CD8-positive, alpha-beta memory T cell (primary cell): Measurements from ENCODE around the gene RETREG1. TPM values are rescaled to one million over a fixed set of nuclear protein-coding genes. Genes with fewer than 3 reads are reported as not detected.

Source experiments
- CTCF ChIA-PET: fragments of 350-600 bp; sonication (Branson Sonifier 250); formaldehyde crosslinking; loops from one replicate; lab custom pipeline; 2021; ENCODE audit warnings: antibody characterized with exemption; lab: Charles Lee
- POLR2A ChIA-PET: fragments of 350-600 bp; sonication (Branson Sonifier 250); formaldehyde crosslinking; loops from one replicate; lab custom pipeline; 2021; ENCODE audit warnings: antibody characterized with exemption; lab: Charles Lee
- DNase-seq, 5 donors: peaks; one replicate each; pipeline versions ENCODE4 v3.0.0 to v3.0.0-alpha.2; 2020 to 2022; ENCODE audit warnings: mixed read lengths in 1 of 5
- H3K27ac ChIP-seq: one replicate; pipeline ENCODE4 v1.7.0; 2013; ENCODE audit warnings: low read depth, mild to moderate bottlenecking, low read length, moderate library complexity
- H3K27me3 ChIP-seq: 2 replicates; pipeline ENCODE4 v1.7.0; 2013; ENCODE audit warnings: low read length, mild to moderate bottlenecking; ENCODE audit not compliant: insufficient read depth, poor library complexity, severe bottlenecking
- H3K36me3 ChIP-seq: 2 replicates; pipeline ENCODE4 v1.7.0; 2013; ENCODE audit warnings: mild to moderate bottlenecking, low read length, moderate library complexity; ENCODE audit not compliant: insufficient read depth
- H3K4me1 ChIP-seq: 2 replicates; pipeline ENCODE4 v1.7.0; 2013; ENCODE audit warnings: mild to moderate bottlenecking, low read length, moderate library complexity; ENCODE audit not compliant: insufficient read depth
- H3K4me3 ChIP-seq: 2 replicates; pipeline ENCODE4 v1.7.0; 2013; ENCODE audit warnings: mild to moderate bottlenecking, low read length
- H3K9me3 ChIP-seq: 2 replicates; pipeline ENCODE4 v1.7.0; 2013; ENCODE audit warnings: mild to moderate bottlenecking, low read length
- H3K27ac Mint-ChIP-seq, 8 donors: one replicate each; pipeline ENCODE4 v1.8.0; 2020 to 2021; ENCODE audit warnings: mixed read lengths in 8 of 8, mild to moderate bottlenecking in 6 of 8, inconsistent platforms in 3 of 8, moderate library complexity in 3 of 8
- H3K27me3 Mint-ChIP-seq, 2 donors: one replicate each; pipeline ENCODE4 v1.8.0; 2020 to 2021; ENCODE audit warnings: mixed read lengths in 2 of 2, mild to moderate bottlenecking in 1 of 2, moderate library complexity in 1 of 2
- H3K36me3 Mint-ChIP-seq, 3 donors: one replicate each; pipeline ENCODE4 v1.8.0; 2020 to 2021; ENCODE audit warnings: mixed read lengths in 3 of 3, inconsistent platforms in 1 of 3, mild to moderate bottlenecking in 1 of 3
- H3K4me1 Mint-ChIP-seq, 3 donors: one replicate each; pipeline ENCODE4 v1.8.0; 2020 to 2021; ENCODE audit warnings: mixed read lengths in 3 of 3, inconsistent platforms in 1 of 3, mild to moderate bottlenecking in 1 of 3
- H3K4me3 Mint-ChIP-seq, 7 donors: one replicate each; pipeline ENCODE4 v1.8.0; 2020 to 2021; ENCODE audit warnings: mixed read lengths in 7 of 7, mild to moderate bottlenecking in 6 of 7, moderate library complexity in 4 of 7, inconsistent platforms in 2 of 7
- H3K9me3 Mint-ChIP-seq, 5 donors: one replicate each; pipeline ENCODE4 v1.8.0; 2020 to 2022; ENCODE audit warnings: mixed read lengths in 5 of 5, mild to moderate bottlenecking in 3 of 5, moderate library complexity in 2 of 5, inconsistent platforms in 1 of 5
- polyA plus RNA-seq: library from polyadenylated mRNA; unstranded; fragments of 300-500 nt; fragmentation: Illumina TruSeq; gene quantifications from one replicate; pipeline ENCODE4 v1.2.3, GENCODE V29; 2021
- total RNA-seq, 2 experiments: library from RNA; stranded (reverse); gene quantifications; one replicate each; pipeline ENCODE4 v1.2.3, GENCODE V29; 2021

RETREG1 gene
- total and polyA plus RNA-seq, 3 experiments from 2014 or later = 11.4 to 48.1 (median 12.1) TPM

GRCh38 chr5:16519435-16519834 is 97.4 kb downstream of the RETREG1 start:
- no peaks in the 10 kb centered on the region for H3K9me3 ChIP-seq
- no peak overlapping the region for H3K4me3 Mint-ChIP-seq
- H3K4me1 Mint-ChIP-seq = peaks cover 31 to 58% (median 34%) of the 10 kb centered on the region in 3 donors
- peaks cover 0 to 2% of the 10 kb centered on the region in 2 donors for H3K27me3 Mint-ChIP-seq
- peaks cover 3% of the 10 kb centered on the region for H3K4me1 ChIP-seq
- H3K36me3 ChIP-seq = no peaks in the 10 kb centered on the region
- no peak overlapping the region for H3K27ac ChIP-seq
- no peak for DNase-seq
- H3K27me3 ChIP-seq = no peaks in the 10 kb centered on the region
- H3K36me3 Mint-ChIP-seq = peaks cover 0 to 10% (median 5%) of the 10 kb centered on the region in 3 donors
- POLR2A ChIA-PET = no interaction called here
- H3K9me3 Mint-ChIP-seq = no peaks in the 10 kb centered on the region
- CTCF ChIA-PET = interaction anchor here (1.0 kb wide), 1 partner anchor 9 kb away, joined by 3 read pairs; no protein-coding TSS in a partner anchor
- peak overlapping the region in 1 of 8 donors; percentile 33 for H3K27ac Mint-ChIP-seq
- H3K4me3 ChIP-seq = no peak overlapping the region

- Mint-ChIP-seq H3K9me3 (no peaks in the 10 kb centered on the region), H3K36me3 (peaks cover 0 to 3% (median 2%) of the 10 kb centered on the region in 3 donors), H3K27ac (no peak overlapping the region), H3K27me3 (peaks cover 0 to 2% of the 10 kb centered on the region in 2 donors), H3K4me3 (no peak overlapping the region), H3K4me1 (peaks cover 23 to 50% (median 27%) of the 10 kb centered on the region in 3 donors)
- H3K9me3 ChIP-seq = no peaks in the 10 kb centered on the region
- H3K4me1 ChIP-seq = no peaks in the 10 kb centered on the region
- H3K27me3 ChIP-seq = no peaks in the 10 kb centered on the region
- no peak overlapping the region for H3K4me3 ChIP-seq
- ChIA-PET POLR2A (no interaction called here), CTCF (no interaction called here)
- no peaks in the 10 kb centered on the region for H3K36me3 ChIP-seq
- no peak overlapping the region for H3K27ac ChIP-seq
- no peak for DNase-seq
Observed at GRCh38 chr5:16518606-16519005, 98.2 kb downstream of the RETREG1 start.

GRCh38 chr5:16515532-16515931 is 101.3 kb downstream of the RETREG1 start:
- CTCF ChIA-PET = no interaction called here
- H3K36me3 Mint-ChIP-seq = peaks cover 0 to 3% (median 0%) of the 10 kb centered on the region in 3 donors
- H3K27ac Mint-ChIP-seq = peak overlapping the region in 1 of 8 donors; percentile 8
- no peak overlapping the region for H3K27ac ChIP-seq
- no peaks in the 10 kb centered on the region for H3K9me3 Mint-ChIP-seq
- H3K27me3 Mint-ChIP-seq = no peaks in the 10 kb centered on the region
- no peaks in the 10 kb centered on the region for H3K9me3 ChIP-seq
- no peaks in the 10 kb centered on the region for H3K27me3 ChIP-seq
- H3K4me3 ChIP-seq = no peak overlapping the region
- H3K4me3 Mint-ChIP-seq = no peak overlapping the region
- POLR2A ChIA-PET = no interaction called here
- peaks cover 5% of the 10 kb centered on the region for H3K4me1 ChIP-seq
- H3K36me3 ChIP-seq = no peaks in the 10 kb centered on the region
- peaks cover 27 to 48% (median 33%) of the 10 kb centered on the region in 3 donors for H3K4me1 Mint-ChIP-seq
- no peak for DNase-seq

- peaks cover 0 to 3% (median 0%) of the 10 kb centered on the region in 3 donors for H3K36me3 Mint-ChIP-seq
- Histone ChIP-seq H3K27ac (no peak overlapping the region), H3K4me1 (peaks cover 5% of the 10 kb centered on the region), H3K36me3 (no peaks in the 10 kb centered on the region), H3K9me3 (no peaks in the 10 kb centered on the region), H3K4me3 (no peak overlapping the region), H3K27me3 (no peaks in the 10 kb centered on the region)
- no peak for DNase-seq
- POLR2A ChIA-PET = no interaction called here
- H3K27ac Mint-ChIP-seq = no peak overlapping the region
- peaks cover 0 to 2% of the 10 kb centered on the region in 2 donors for H3K27me3 Mint-ChIP-seq
- peaks cover 17 to 26% (median 20%) of the 10 kb centered on the region in 3 donors for H3K4me1 Mint-ChIP-seq
- no peak overlapping the region for H3K4me3 Mint-ChIP-seq
- CTCF ChIA-PET = interaction anchor here (1.9 kb wide), 1 partner anchor 54 kb away, joined by 5 read pairs; no protein-coding TSS in a partner anchor
- H3K9me3 Mint-ChIP-seq = no peaks in the 10 kb centered on the region
Observed at GRCh38 chr5:16510098-16510497, 106.7 kb downstream of the RETREG1 start.

GRCh38 chr5:16508730-16509531 is 107.9 kb downstream of the RETREG1 start:
- no peaks in the 10 kb centered on the region for H3K9me3 ChIP-seq
- peaks cover 20 to 34% (median 25%) of the 10 kb centered on the region in 3 donors for H3K4me1 Mint-ChIP-seq
- H3K36me3 Mint-ChIP-seq = peaks cover 3 to 9% (median 6%) of the 10 kb centered on the region in 3 donors
- H3K9me3 Mint-ChIP-seq = no peaks in the 10 kb centered on the region
- no peak for DNase-seq
- H3K27me3 ChIP-seq = no peaks in the 10 kb centered on the region
- no peaks in the 10 kb centered on the region for H3K36me3 ChIP-seq
- peaks cover 0 to 3% of the 10 kb centered on the region in 2 donors for H3K27me3 Mint-ChIP-seq
- no peak overlapping the region for H3K27ac ChIP-seq
- H3K4me3 ChIP-seq = no peak overlapping the region
- H3K4me1 ChIP-seq = peaks cover 5% of the 10 kb centered on the region
- H3K27ac Mint-ChIP-seq = no peak overlapping the region
- ChIA-PET POLR2A (no interaction called here), CTCF (interaction anchor here (1.9 kb wide), 1 partner anchor 53 kb away, joined by 5 read pairs; no protein-coding TSS in a partner anchor)
- no peak overlapping the region for H3K4me3 Mint-ChIP-seq

GRCh38 chr5:16507716-16508115 is 109.1 kb downstream of the RETREG1 start:
- Histone ChIP-seq H3K27me3 (no peaks in the 10 kb centered on the region), H3K4me1 (peaks cover 5% of the 10 kb centered on the region), H3K27ac (no peak overlapping the region), H3K4me3 (no peak overlapping the region), H3K36me3 (no peaks in the 10 kb centered on the region), H3K9me3 (no peaks in the 10 kb centered on the region)
- DNase-seq = no peak
- Mint-ChIP-seq H3K27me3 (peaks cover 0 to 3% of the 10 kb centered on the region in 2 donors), H3K4me1 (peaks cover 16 to 36% (median 23%) of the 10 kb centered on the region in 3 donors), H3K27ac (peak overlapping the region in 1 of 8 donors; percentile 26), H3K36me3 (peaks cover 5 to 12% (median 8%) of the 10 kb centered on the region in 3 donors), H3K4me3 (no peak overlapping the region), H3K9me3 (no peaks in the 10 kb centered on the region)
- ChIA-PET CTCF (no interaction called here), POLR2A (no interaction called here)

- ChIA-PET POLR2A (no interaction called here), CTCF (no interaction called here)
- no peaks in the 10 kb centered on the region for H3K9me3 ChIP-seq
- peaks cover 0 to 3% of the 10 kb centered on the region in 2 donors for H3K27me3 Mint-ChIP-seq
- H3K27ac Mint-ChIP-seq = no peak overlapping the region
- no peaks in the 10 kb centered on the region for H3K36me3 ChIP-seq
- H3K4me1 Mint-ChIP-seq = peaks cover 8 to 22% (median 14%) of the 10 kb centered on the region in 3 donors
- H3K36me3 Mint-ChIP-seq = peaks cover 5 to 18% (median 5%) of the 10 kb centered on the region in 3 donors
- no peak overlapping the region for H3K4me3 Mint-ChIP-seq
- H3K27me3 ChIP-seq = no peaks in the 10 kb centered on the region
- H3K4me3 ChIP-seq = no peak overlapping the region
- no peak overlapping the region for H3K27ac ChIP-seq
- DNase-seq = no peak
- H3K9me3 Mint-ChIP-seq = no peaks in the 10 kb centered on the region
- H3K4me1 ChIP-seq = peaks cover 2% of the 10 kb centered on the region
Observed at GRCh38 chr5:16505904-16506303, 110.9 kb downstream of the RETREG1 start.
